Neutrophil (primary cell): ENCODE results near the gene NEDD4L.
"Not testable (repeated sequence)": the region's sequence is repeated elsewhere in the genome, so short reads cannot be mapped to it uniquely, and the experiment has no call there.

Experiments
- H3K27ac ChIP-seq: fragments of 200-600 bp; sonication (generic); 2 replicates; pipeline ENCODE4 v1.5.1; 2016; ENCODE audit warnings: mild to moderate bottlenecking, moderate library complexity
- H3K27me3 ChIP-seq: fragments of 200-600 bp; sonication (generic); 2 replicates; pipeline ENCODE4 v1.6.0; 2016; ENCODE audit warnings: mild to moderate bottlenecking
- H3K36me3 ChIP-seq: fragments of 200-600 bp; sonication (generic); 2 replicates; pipeline ENCODE4 v1.5.1; 2017
- H3K4me1 ChIP-seq, 2 experiments: fragments of 200-600 bp in 1 of 2; sonication (generic) in 1 of 2; 1 replicate in 1 of 2; 2 replicates in 1 of 2; pipeline versions ENCODE4 v1.5.1 to v1.6.1; 2013 to 2016; ENCODE audit warnings: low read depth in 1 of 2, low read length in 1 of 2, mild to moderate bottlenecking in 1 of 2, moderate library complexity in 1 of 2; ENCODE audit not compliant: control insufficient read depth in 1 of 2, insufficient read depth in 1 of 2
- H3K4me3 ChIP-seq, 2 experiments: fragments of 200-600 bp in 1 of 2; sonication (generic) in 1 of 2; 1 replicate in 1 of 2; 2 replicates in 1 of 2; pipeline ENCODE4 v1.5.1; 2013 to 2016; ENCODE audit warnings: low read depth in 1 of 2, low read length in 1 of 2, mild to moderate bottlenecking in 1 of 2, moderate library complexity in 1 of 2
- H3K9me3 ChIP-seq: fragments of 200-600 bp; sonication (generic); 2 replicates; pipeline ENCODE4 v1.5.1; 2016
- TF ChIP-seq, protein P1 (sequence below): fragments of 200-600 bp; sonication (generic); IDR thresholded peaks from 2 replicates; pipeline ENCODE4 v1.5.1; 2016; ENCODE audit warnings: antibody characterized with exemption

NEDD4L gene

DNA sequence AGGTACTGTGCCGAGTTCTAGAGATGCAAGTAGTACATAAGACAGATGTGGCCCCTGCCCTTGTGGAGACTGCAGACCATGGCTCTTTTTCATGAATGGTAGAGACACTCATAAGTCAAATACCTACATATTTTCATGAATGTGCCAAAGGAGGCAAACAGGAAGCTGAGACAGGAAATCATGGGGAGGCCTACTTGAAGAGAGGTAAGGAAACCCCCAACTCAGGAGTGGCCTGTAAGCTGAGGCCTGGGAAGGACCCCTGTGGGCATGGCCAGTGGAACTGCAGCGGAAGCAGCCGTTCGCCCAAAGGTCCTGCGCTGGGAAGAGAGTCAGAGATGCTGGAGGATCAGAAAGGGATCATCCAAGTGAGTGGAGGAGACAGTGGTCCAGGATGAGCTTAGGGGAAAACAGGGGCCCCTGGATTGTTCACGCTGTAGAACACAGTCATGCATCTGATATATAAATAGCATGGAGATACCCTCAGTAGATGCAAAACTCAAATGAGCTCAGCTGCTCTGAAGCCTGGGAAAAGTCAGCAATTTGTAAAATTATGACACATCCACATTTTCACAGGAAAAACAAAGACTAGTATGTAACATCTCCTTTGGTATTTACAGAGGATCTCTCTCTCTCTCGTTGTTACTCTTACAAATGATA is 228.9 kb downstream of the NEDD4L start:
- Histone ChIP-seq H3K27ac (no peak overlapping the region), H3K9me3 (no peaks in the 10 kb centered on the region), H3K4me3 (no peak overlapping the region), H3K36me3 (no peaks in the 10 kb centered on the region), H3K4me1 (no peaks in the 10 kb centered on the region), H3K27me3 (no peaks in the 10 kb centered on the region)
- TF ChIP-seq, protein P1, sequence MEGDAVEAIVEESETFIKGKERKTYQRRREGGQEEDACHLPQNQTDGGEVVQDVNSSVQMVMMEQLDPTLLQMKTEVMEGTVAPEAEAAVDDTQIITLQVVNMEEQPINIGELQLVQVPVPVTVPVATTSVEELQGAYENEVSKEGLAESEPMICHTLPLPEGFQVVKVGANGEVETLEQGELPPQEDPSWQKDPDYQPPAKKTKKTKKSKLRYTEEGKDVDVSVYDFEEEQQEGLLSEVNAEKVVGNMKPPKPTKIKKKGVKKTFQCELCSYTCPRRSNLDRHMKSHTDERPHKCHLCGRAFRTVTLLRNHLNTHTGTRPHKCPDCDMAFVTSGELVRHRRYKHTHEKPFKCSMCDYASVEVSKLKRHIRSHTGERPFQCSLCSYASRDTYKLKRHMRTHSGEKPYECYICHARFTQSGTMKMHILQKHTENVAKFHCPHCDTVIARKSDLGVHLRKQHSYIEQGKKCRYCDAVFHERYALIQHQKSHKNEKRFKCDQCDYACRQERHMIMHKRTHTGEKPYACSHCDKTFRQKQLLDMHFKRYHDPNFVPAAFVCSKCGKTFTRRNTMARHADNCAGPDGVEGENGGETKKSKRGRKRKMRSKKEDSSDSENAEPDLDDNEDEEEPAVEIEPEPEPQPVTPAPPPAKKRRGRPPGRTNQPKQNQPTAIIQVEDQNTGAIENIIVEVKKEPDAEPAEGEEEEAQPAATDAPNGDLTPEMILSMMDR: no peak

DNA sequence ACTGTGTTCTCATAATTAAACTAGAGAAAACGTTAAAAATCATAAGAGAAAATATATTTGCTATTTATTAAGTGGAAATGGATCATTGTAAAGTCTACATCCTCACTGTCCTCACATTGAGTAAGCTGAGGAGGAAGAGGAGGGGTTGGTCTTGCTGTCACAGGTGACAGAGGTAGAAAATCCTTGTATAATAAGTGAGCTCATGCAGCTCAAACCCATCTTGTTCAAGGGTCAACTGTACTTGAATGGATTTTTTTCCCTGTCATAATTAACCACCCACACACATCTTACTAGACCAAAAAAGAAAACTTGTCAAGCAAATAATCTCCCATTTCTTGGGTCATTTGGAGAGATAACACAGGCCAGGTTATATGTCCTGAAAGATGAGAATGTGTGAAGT is 231.2 kb downstream of the NEDD4L start:
- Histone ChIP-seq H3K9me3 (no peaks in the 10 kb centered on the region), H3K4me3 (no peak overlapping the region), H3K4me1 (no peaks in the 10 kb centered on the region), H3K27ac (no peak overlapping the region), H3K36me3 (no peaks in the 10 kb centered on the region), H3K27me3 (no peaks in the 10 kb centered on the region)
- TF ChIP-seq, protein P1: no peak

DNA sequence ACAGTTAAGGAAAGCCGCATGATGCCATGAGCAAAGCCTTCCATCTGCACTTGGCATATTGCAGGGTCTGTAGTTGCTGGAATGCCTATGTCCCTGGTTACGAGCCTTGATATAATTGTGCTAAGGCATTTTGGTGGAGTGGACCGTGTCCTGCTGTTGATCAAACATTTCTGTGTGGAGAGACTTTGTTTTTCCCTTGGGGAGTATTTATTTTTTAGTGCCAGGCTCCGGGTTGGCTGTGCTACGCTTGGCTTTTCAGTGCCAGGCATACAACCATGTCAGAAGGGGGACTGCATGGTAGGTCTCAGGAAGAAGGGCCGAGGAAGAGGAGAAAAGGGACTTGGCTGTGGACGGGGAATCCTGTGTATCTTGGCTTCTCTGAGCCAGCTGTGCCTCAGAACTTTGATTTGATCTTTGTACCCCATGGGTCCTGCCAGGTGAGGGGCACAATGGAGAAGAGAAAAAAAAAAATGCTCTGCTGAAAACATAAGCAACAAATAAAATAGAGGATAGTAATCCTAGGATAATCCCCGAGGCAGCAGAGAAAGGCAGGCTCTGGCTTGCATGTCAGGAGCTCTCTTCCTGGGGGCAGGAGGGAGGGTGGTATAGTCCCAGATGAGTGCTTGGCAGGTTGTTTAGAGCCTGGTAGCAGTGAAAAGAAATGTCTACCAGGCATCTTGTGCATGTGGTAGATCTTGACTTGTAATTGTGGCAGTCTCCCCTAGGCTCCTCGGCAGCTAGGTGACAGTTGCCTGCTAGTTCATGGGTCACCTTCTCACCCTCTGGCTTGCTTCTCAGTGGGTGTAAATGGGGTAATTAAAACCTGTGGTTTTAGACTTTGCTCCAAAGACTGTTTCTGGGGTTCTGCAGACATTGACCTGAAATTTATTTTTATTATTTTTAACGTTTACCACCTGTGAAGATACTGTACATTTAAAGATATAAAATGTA is 233.0 kb downstream of the NEDD4L start:
- Histone ChIP-seq H3K4me1 (no peaks in the 10 kb centered on the region), H3K9me3 (no peaks in the 10 kb centered on the region), H3K27ac (no peak overlapping the region), H3K27me3 (no peaks in the 10 kb centered on the region), H3K4me3 (no peak overlapping the region), H3K36me3 (no peaks in the 10 kb centered on the region)
- TF ChIP-seq, protein P1: no peak

DNA sequence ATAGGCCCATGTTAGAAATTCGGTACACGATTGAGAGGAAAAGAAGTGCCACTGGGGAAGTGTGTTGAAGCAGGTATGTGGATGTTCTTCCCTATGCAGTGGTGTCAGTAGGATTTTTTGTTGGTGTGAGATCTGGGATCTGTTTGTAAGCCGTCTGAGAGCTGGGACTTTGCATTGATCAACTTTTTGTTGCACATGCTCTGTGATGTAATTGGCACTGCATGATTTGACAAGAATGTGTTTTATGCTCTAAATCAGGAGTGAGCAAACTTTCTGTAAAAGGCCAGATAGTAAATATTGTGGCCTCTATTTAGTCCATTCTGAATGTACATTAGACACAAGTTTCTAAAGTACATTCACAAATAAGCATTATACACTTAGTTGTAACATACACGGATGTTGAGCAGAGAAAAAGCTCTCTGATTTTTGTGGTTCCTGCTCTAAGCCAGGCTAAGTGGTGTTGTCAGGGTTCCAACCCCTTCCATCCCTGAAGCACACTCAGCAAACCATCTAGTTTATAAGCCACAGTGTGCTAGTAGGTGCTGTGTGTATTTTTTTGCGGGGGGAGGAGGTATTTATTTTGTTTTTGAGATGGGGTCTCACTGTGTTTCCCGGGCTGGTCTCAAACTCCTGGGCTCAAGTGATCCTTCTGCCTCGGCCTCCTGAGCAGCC is 235.6 kb downstream of the NEDD4L start:
- H3K4me1 ChIP-seq: no peaks in the 10 kb centered on the region
- TF ChIP-seq, protein P1: no peak
- H3K4me3 ChIP-seq: no peak overlapping the region
- H3K27ac ChIP-seq: no peak overlapping the region
- no peaks in the 10 kb centered on the region for H3K27me3 ChIP-seq
- no peaks in the 10 kb centered on the region for H3K9me3 ChIP-seq
- H3K36me3 ChIP-seq: no peaks in the 10 kb centered on the region

DNA sequence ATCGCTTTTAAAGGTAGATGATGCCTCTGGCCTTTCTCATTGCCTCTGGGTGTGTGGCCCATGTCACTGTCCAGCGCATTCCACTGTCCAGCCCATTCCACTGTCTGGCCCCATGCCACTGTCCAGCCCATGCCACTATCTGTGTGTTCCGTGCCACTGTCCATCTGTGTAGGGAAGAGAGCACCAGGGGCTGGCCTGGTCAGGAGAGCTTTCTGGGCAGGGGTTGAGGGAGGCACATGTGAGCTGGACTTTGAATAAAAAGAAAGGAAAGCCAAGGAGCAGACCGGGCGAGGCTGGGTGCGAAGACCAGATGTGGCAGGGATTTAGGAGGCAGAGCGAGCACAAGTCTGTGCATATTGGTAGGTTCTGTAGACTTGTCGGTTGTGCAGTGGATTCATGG is 236.2 kb downstream of the NEDD4L start:
- Histone ChIP-seq H3K27ac (no peak overlapping the region), H3K4me3 (no peak overlapping the region), H3K9me3 (no peaks in the 10 kb centered on the region), H3K27me3 (no peaks in the 10 kb centered on the region), H3K4me1 (no peaks in the 10 kb centered on the region), H3K36me3 (no peaks in the 10 kb centered on the region)
- TF ChIP-seq, protein P1: no peak

DNA sequence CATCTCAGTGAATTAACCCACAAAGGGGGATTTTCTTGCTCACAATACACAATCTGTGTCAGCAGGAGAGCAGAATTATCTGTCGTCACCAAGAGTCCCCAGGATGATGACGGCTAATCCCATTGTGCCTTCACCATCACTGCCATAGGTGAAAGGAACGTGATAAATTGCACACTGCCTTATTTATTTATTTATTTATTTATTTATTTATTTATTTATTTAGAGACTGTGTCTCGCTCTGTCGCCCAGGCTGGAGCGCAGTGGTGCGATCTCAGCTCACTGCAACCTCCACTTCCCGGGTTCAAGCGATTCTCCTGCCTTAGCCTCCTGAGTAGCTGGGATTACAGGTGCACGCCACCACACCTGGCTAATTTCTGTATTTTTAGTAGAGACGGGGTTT is 238.8 kb downstream of the NEDD4L start:
- not testable (repeated sequence) for H3K36me3 ChIP-seq, H3K27me3 ChIP-seq, H3K4me3 ChIP-seq, H3K4me1 ChIP-seq, H3K9me3 ChIP-seq, H3K27ac ChIP-seq
